Measurements from ENCODE around the gene GPC6. TPM values are rescaled to one million over a fixed set of nuclear protein-coding genes. Genes with fewer than 3 reads are reported as not detected.

GPC6 gene
- total RNA-seq, 3 donors from 2014 or later (not counting 1 experiment from before 2014, with no cell fraction given) = not detected

GRCh38 chr13:94389604-94390351 lies 1163.2 kb downstream of the GPC6 start:
- Histone ChIP-seq H3K27ac (ENCODE audit: low read length) (no peak overlapping the region), H3K27me3 (ENCODE audit: control insufficient read depth, insufficient read depth, low read length) (no peaks in the 10 kb centered on the region), H3K9me3 (ENCODE audit: control insufficient read depth, insufficient read depth, low read length) (no peaks in the 10 kb centered on the region), H3K36me3 (ENCODE audit: control insufficient read depth, insufficient read depth, low read length) (no peaks in the 10 kb centered on the region), H3K4me1 (ENCODE audit: control insufficient read depth, insufficient read depth, low read length) (no peaks in the 10 kb centered on the region), H3K4me3 (ENCODE audit: low read length) (no peak overlapping the region)
- DNase-seq (no peak), ATAC-seq (no peak)
- 85% methylated on average over 7 of the region's 7 CpGs for WGBS (ENCODE audit: insufficient coverage)
- no peak overlapping the region for H3K27ac Mint-ChIP-seq
- no peaks in the 10 kb centered on the region for H3K4me1 Mint-ChIP-seq
- no peaks in the 10 kb centered on the region for H3K9me3 Mint-ChIP-seq
- no peak for TF ChIP-seq CTCF (IDR thresholded peaks at IDR 0.05)
- no peak overlapping the region for H3K4me3 Mint-ChIP-seq
- H3K27me3 Mint-ChIP-seq (ENCODE audit: low read depth in 2 of 2) = peaks cover 4 to 7% of the 10 kb centered on the region in 2 donors
- H3K36me3 Mint-ChIP-seq = no peaks in the 10 kb centered on the region
- intact Hi-C loops (cut with micrococcal nuclease) = no loop called here

GRCh38 chr13:94390881-94391280 lies 1164.3 kb downstream of the GPC6 start:
- 73% methylated on average over 2 of the region's 2 CpGs for WGBS (ENCODE audit: insufficient coverage)
- TF ChIP-seq CTCF (IDR thresholded peaks at IDR 0.05) = no peak
- H3K9me3 Mint-ChIP-seq = no peaks in the 10 kb centered on the region
- Histone ChIP-seq H3K9me3 (ENCODE audit: control insufficient read depth, insufficient read depth, low read length) (no peaks in the 10 kb centered on the region), H3K27me3 (ENCODE audit: control insufficient read depth, insufficient read depth, low read length) (no peaks in the 10 kb centered on the region), H3K4me1 (ENCODE audit: control insufficient read depth, insufficient read depth, low read length) (no peaks in the 10 kb centered on the region), H3K36me3 (ENCODE audit: control insufficient read depth, insufficient read depth, low read length) (no peaks in the 10 kb centered on the region), H3K27ac (ENCODE audit: low read length) (no peak overlapping the region), H3K4me3 (ENCODE audit: low read length) (no peak overlapping the region)
- intact Hi-C loops (cut with micrococcal nuclease) = no loop called here
- peaks cover 4 to 7% of the 10 kb centered on the region in 2 donors for H3K27me3 Mint-ChIP-seq (ENCODE audit: low read depth in 2 of 2)
- no peaks in the 10 kb centered on the region for H3K4me1 Mint-ChIP-seq
- no peak overlapping the region for H3K4me3 Mint-ChIP-seq
- H3K27ac Mint-ChIP-seq = no peak overlapping the region
- DNase-seq (no peak), ATAC-seq (no peak)
- no peaks in the 10 kb centered on the region for H3K36me3 Mint-ChIP-seq

- Histone ChIP-seq H3K27me3 (ENCODE audit: control insufficient read depth, insufficient read depth, low read length) (no peaks in the 10 kb centered on the region), H3K27ac (ENCODE audit: low read length) (no peak overlapping the region), H3K9me3 (ENCODE audit: control insufficient read depth, insufficient read depth, low read length) (no peaks in the 10 kb centered on the region), H3K4me3 (ENCODE audit: low read length) (no peak overlapping the region), H3K36me3 (ENCODE audit: control insufficient read depth, insufficient read depth, low read length) (no peaks in the 10 kb centered on the region), H3K4me1 (ENCODE audit: control insufficient read depth, insufficient read depth, low read length) (no peaks in the 10 kb centered on the region)
- no peak overlapping the region for H3K4me3 Mint-ChIP-seq
- WGBS (ENCODE audit: insufficient coverage) = 86% methylated on average over 4 of the region's 4 CpGs
- no peaks in the 10 kb centered on the region for H3K4me1 Mint-ChIP-seq
- ATAC-seq (no peak), DNase-seq (no peak)
- peaks cover 0 to 9% of the 10 kb centered on the region in 2 donors for H3K27me3 Mint-ChIP-seq (ENCODE audit: low read depth in 2 of 2)
- intact Hi-C loops (cut with micrococcal nuclease) = no loop called here
- no peaks in the 10 kb centered on the region for H3K9me3 Mint-ChIP-seq
- TF ChIP-seq CTCF (IDR thresholded peaks at IDR 0.05) = no peak
- H3K36me3 Mint-ChIP-seq = no peaks in the 10 kb centered on the region
- no peak overlapping the region for H3K27ac Mint-ChIP-seq
Measured at GRCh38 chr13:94394723-94395122, 1168.1 kb downstream of the GPC6 start.

- Mint-ChIP-seq H3K27ac (no peak overlapping the region), H3K9me3 (no peaks in the 10 kb centered on the region), H3K4me1 (no peaks in the 10 kb centered on the region), H3K4me3 (no peak overlapping the region), H3K27me3 (ENCODE audit: low read depth in 2 of 2) (peaks cover 0 to 7% of the 10 kb centered on the region in 2 donors), H3K36me3 (no peaks in the 10 kb centered on the region)
- intact Hi-C loops (cut with micrococcal nuclease) = no loop called here
- H3K4me1 ChIP-seq (ENCODE audit: control insufficient read depth, insufficient read depth, low read length) = no peaks in the 10 kb centered on the region
- no peaks in the 10 kb centered on the region for H3K9me3 ChIP-seq (ENCODE audit: control insufficient read depth, insufficient read depth, low read length)
- no peak for TF ChIP-seq CTCF (IDR thresholded peaks at IDR 0.05)
- no peak for ATAC-seq
- H3K27ac ChIP-seq (ENCODE audit: low read length) = no peak overlapping the region
- WGBS (ENCODE audit: insufficient coverage) = 67% methylated on average over 4 of the region's 5 CpGs
- no peak overlapping the region for H3K4me3 ChIP-seq (ENCODE audit: low read length)
- no peaks in the 10 kb centered on the region for H3K27me3 ChIP-seq (ENCODE audit: control insufficient read depth, insufficient read depth, low read length)
- H3K36me3 ChIP-seq (ENCODE audit: control insufficient read depth, insufficient read depth, low read length) = no peaks in the 10 kb centered on the region
- no peak for DNase-seq
Measured at GRCh38 chr13:94395860-94396259, 1169.3 kb downstream of the GPC6 start.

All from natural killer cell (primary cell).